Measurements from ENCODE around the gene NPC1. TPM values are rescaled to one million over a fixed set of nuclear protein-coding genes. Genes with fewer than 3 reads are reported as not detected.

The NPC1 gene
- polyA plus RNA-seq, 2 of the 4 experiments (the other 2 are of a cell fraction): 42.5 to 61.4 TPM

DNA sequence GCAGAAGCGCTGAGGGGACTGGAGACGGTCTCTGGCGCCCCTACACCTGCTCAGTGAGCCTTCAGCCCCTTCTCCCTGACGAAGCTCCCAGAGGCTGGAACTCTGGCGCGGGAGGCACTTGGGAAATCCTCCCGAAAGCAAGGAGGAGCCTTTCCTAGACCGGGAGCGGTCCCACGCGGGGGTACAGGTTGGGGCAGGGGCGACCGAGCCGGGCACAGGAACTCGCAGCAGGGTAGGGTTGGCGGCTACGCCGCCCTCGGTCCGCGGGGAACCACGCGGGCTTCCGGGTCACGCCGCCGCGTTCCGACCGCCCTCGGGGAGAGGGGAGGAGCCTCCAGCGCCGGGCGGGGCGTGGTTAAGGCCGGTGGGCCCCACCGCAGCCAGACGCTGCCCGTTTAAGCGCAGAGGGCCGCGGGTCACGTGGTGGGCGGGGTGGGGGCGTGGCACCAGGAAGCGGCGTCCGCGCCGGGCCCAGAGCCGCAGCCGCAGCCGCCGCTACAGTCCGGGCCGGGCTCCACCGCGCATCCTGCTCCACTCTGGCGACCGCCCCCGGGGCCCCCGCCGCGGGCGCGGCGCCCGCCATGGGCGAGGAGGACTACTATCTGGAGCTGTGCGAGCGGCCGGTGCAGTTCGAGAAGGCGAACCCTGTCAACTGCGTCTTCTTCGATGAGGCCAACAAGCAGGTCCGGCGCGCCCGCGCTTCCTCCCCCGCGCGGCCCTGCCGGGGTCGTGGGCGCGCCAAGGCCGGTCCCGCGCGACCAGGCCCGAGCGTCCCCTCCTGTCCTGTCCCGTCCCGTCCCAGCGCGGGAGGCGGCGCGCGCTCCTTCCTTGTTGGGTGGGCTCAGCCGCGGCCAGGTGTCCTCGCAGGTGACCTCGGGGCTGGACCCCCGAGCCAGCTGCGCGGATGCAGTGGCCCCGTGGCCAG, 83.0 kb downstream of the NPC1 start, which contains the start of gene RMC1 (continued):
- TF ChIP-seq, protein P1, sequence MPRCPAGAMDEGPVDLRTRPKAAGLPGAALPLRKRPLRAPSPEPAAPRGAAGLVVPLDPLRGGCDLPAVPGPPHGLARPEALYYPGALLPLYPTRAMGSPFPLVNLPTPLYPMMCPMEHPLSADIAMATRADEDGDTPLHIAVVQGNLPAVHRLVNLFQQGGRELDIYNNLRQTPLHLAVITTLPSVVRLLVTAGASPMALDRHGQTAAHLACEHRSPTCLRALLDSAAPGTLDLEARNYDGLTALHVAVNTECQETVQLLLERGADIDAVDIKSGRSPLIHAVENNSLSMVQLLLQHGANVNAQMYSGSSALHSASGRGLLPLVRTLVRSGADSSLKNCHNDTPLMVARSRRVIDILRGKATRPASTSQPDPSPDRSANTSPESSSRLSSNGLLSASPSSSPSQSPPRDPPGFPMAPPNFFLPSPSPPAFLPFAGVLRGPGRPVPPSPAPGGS (IDR thresholded peaks at IDR 0.05): no peak
- TF ChIP-seq EP300 (IDR thresholded peaks at IDR 0.05) (no peak), TFCP2L1 (CRISPR knock-in tag; IDR thresholded peaks at IDR 0.05) (no peak), FOXS1 (CRISPR knock-in tag; IDR thresholded peaks at IDR 0.05) (no peak), NPAS2 (CRISPR knock-in tag; IDR thresholded peaks at IDR 0.05; ENCODE audit: borderline replicate concordance) (no peak), ZFP36 (IDR thresholded peaks at IDR 0.05; ENCODE audit: borderline replicate concordance, partially characterized antibody) (no peak), RAD21 (conservative IDR thresholded peaks at IDR 0.05 in 1 of 2, IDR thresholded peaks at IDR 0.05 in 1 of 2) (peak in 1 of 2 experiments; percentile 39; a peak in 2 of 5 replicates), MAFK (IDR thresholded peaks at IDR 0.05; ENCODE audit: partially characterized antibody) (no peak), ZSCAN20 (CRISPR knock-in tag; IDR thresholded peaks at IDR 0.05) (no peak), CHD4 (IDR thresholded peaks at IDR 0.05; ENCODE audit: borderline replicate concordance) (no peak), CBX2 (IDR thresholded peaks at IDR 0.05; ENCODE audit: borderline replicate concordance, low read depth) (no peak), MAZ (IDR thresholded peaks at IDR 0.05; ENCODE audit: borderline replicate concordance, low read depth, low read length) (no peak), JUNB (IDR thresholded peaks at IDR 0.05) (no peak), TP53 (CRISPR knock-in tag; IDR thresholded peaks at IDR 0.05) (no peak), FOSL2 (IDR thresholded peaks at IDR 0.05) (no peak), FOSL2 (CRISPR knock-in tag; IDR thresholded peaks at IDR 0.05) (no peak)
- TF ChIP-seq, protein P2, sequence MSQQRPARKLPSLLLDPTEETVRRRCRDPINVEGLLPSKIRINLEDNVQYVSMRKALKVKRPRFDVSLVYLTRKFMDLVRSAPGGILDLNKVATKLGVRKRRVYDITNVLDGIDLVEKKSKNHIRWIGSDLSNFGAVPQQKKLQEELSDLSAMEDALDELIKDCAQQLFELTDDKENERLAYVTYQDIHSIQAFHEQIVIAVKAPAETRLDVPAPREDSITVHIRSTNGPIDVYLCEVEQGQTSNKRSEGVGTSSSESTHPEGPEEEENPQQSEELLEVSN (IDR thresholded peaks at IDR 0.05; ENCODE audit: borderline replicate concordance, low read depth): peak; percentile 73
- TF ChIP-seq, protein P3, sequence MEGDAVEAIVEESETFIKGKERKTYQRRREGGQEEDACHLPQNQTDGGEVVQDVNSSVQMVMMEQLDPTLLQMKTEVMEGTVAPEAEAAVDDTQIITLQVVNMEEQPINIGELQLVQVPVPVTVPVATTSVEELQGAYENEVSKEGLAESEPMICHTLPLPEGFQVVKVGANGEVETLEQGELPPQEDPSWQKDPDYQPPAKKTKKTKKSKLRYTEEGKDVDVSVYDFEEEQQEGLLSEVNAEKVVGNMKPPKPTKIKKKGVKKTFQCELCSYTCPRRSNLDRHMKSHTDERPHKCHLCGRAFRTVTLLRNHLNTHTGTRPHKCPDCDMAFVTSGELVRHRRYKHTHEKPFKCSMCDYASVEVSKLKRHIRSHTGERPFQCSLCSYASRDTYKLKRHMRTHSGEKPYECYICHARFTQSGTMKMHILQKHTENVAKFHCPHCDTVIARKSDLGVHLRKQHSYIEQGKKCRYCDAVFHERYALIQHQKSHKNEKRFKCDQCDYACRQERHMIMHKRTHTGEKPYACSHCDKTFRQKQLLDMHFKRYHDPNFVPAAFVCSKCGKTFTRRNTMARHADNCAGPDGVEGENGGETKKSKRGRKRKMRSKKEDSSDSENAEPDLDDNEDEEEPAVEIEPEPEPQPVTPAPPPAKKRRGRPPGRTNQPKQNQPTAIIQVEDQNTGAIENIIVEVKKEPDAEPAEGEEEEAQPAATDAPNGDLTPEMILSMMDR (IDR thresholded peaks at IDR 0.05): no peak
- TF ChIP-seq, protein P4, sequence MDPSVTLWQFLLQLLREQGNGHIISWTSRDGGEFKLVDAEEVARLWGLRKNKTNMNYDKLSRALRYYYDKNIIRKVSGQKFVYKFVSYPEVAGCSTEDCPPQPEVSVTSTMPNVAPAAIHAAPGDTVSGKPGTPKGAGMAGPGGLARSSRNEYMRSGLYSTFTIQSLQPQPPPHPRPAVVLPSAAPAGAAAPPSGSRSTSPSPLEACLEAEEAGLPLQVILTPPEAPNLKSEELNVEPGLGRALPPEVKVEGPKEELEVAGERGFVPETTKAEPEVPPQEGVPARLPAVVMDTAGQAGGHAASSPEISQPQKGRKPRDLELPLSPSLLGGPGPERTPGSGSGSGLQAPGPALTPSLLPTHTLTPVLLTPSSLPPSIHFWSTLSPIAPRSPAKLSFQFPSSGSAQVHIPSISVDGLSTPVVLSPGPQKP (IDR thresholded peaks at IDR 0.05; ENCODE audit: low read depth, low read length): no peak
- TF ChIP-seq, protein P5, sequence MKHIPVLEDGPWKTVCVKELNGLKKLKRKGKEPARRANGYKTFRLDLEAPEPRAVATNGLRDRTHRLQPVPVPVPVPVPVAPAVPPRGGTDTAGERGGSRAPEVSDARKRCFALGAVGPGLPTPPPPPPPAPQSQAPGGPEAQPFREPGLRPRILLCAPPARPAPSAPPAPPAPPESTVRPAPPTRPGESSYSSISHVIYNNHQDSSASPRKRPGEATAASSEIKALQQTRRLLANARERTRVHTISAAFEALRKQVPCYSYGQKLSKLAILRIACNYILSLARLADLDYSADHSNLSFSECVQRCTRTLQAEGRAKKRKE (CRISPR knock-in tag; IDR thresholded peaks at IDR 0.05; ENCODE audit: low read depth): no peak
- TF ChIP-seq, protein P6, sequence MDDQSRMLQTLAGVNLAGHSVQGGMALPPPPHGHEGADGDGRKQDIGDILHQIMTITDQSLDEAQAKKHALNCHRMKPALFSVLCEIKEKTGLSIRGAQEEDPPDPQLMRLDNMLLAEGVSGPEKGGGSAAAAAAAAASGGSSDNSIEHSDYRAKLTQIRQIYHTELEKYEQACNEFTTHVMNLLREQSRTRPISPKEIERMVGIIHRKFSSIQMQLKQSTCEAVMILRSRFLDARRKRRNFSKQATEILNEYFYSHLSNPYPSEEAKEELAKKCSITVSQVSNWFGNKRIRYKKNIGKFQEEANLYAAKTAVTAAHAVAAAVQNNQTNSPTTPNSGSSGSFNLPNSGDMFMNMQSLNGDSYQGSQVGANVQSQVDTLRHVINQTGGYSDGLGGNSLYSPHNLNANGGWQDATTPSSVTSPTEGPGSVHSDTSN (IDR thresholded peaks at IDR 0.05): no peak

Data from A549 (cell line).